GM23338 (cell line): ENCODE measurements around the gene MR1.

Source experiments
- EZH2 ChIP-seq: fragments of 200-600 bp; sonication (generic); IDR thresholded peaks from one replicate; pipeline ENCODE4 v1.8.0; 2017; ENCODE audit warnings: antibody characterized with exemption, mild to moderate bottlenecking, low read depth; ENCODE audit not compliant: unreplicated experiment
- POLR2AphosphoS5 ChIP-seq: IDR thresholded peaks from 2 replicates; pipeline ENCODE4 v1.6.1; 2016; ENCODE audit warnings: antibody characterized with exemption, low read depth
- TF ChIP-seq, protein P1 (sequence below), 2 experiments: fragments of 200-600 bp in 1 of 2; sonication (generic) in 1 of 2; conservative IDR thresholded peaks; 2 replicates each; pipeline versions ENCODE4 v1.5.1 to v1.6.1; 2016 to 2017; ENCODE audit warnings: antibody characterized with exemption in 2 of 2, low read depth in 2 of 2, mild to moderate bottlenecking in 2 of 2, moderate library complexity in 1 of 2
- TF ChIP-seq, protein P2 (sequence below): IDR thresholded peaks from one replicate; pipeline ENCODE4 v1.6.1; 2018; ENCODE audit warnings: antibody characterized with exemption; ENCODE audit not compliant: unreplicated experiment
- TF ChIP-seq, protein P3 (sequence below): IDR thresholded peaks from 2 replicates; pipeline ENCODE4 v1.6.1; 2016; ENCODE audit warnings: antibody characterized with exemption

DNA sequence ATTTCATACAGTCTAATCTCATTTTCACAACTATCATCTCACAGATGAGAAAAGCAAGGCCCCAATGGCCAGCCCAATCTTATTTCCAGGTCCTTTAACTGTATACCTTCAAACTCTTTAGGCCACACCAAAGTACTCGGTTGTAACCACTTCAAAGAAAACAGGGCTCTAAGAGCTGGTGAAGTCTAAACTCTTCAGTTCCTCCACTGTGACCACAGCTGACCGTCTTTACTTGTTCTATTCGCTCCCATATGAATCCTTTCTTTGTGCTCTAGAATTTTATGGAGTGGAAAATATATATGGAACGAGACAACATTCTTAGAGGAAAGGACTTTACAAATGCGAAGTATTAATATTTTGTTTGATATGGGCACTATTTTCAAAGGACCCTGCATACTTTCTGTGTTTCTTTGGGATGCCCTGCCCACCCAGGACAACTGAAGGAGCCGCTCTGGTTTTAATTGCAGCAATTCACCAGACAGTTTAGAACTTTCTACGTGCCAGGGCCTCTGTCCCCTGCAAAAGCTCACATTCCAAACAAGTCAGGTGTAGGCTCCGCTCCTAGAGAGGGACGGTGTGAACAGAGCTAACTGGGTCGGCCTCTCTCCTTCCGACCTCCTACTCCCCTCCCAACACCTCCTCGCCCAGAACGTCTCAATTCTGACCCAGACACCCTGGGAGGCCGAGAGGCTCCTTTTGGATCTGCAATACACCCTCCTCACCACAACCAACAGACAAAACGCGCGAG is 70.4 kb downstream of the MR1 start:
- TF ChIP-seq, protein P1, sequence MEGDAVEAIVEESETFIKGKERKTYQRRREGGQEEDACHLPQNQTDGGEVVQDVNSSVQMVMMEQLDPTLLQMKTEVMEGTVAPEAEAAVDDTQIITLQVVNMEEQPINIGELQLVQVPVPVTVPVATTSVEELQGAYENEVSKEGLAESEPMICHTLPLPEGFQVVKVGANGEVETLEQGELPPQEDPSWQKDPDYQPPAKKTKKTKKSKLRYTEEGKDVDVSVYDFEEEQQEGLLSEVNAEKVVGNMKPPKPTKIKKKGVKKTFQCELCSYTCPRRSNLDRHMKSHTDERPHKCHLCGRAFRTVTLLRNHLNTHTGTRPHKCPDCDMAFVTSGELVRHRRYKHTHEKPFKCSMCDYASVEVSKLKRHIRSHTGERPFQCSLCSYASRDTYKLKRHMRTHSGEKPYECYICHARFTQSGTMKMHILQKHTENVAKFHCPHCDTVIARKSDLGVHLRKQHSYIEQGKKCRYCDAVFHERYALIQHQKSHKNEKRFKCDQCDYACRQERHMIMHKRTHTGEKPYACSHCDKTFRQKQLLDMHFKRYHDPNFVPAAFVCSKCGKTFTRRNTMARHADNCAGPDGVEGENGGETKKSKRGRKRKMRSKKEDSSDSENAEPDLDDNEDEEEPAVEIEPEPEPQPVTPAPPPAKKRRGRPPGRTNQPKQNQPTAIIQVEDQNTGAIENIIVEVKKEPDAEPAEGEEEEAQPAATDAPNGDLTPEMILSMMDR (conservative IDR thresholded peaks at IDR 0.05; ENCODE audit: low read depth in 2 of 2): peak in 1 of 2 experiments; percentile 11; a peak in 1 of 4 replicates
- TF ChIP-seq POLR2AphosphoS5 (no peak), EZH2 (peak; percentile 24)
- TF ChIP-seq, protein P2, sequence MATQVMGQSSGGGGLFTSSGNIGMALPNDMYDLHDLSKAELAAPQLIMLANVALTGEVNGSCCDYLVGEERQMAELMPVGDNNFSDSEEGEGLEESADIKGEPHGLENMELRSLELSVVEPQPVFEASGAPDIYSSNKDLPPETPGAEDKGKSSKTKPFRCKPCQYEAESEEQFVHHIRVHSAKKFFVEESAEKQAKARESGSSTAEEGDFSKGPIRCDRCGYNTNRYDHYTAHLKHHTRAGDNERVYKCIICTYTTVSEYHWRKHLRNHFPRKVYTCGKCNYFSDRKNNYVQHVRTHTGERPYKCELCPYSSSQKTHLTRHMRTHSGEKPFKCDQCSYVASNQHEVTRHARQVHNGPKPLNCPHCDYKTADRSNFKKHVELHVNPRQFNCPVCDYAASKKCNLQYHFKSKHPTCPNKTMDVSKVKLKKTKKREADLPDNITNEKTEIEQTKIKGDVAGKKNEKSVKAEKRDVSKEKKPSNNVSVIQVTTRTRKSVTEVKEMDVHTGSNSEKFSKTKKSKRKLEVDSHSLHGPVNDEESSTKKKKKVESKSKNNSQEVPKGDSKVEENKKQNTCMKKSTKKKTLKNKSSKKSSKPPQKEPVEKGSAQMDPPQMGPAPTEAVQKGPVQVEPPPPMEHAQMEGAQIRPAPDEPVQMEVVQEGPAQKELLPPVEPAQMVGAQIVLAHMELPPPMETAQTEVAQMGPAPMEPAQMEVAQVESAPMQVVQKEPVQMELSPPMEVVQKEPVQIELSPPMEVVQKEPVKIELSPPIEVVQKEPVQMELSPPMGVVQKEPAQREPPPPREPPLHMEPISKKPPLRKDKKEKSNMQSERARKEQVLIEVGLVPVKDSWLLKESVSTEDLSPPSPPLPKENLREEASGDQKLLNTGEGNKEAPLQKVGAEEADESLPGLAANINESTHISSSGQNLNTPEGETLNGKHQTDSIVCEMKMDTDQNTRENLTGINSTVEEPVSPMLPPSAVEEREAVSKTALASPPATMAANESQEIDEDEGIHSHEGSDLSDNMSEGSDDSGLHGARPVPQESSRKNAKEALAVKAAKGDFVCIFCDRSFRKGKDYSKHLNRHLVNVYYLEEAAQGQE: no peak
- TF ChIP-seq, protein P3, sequence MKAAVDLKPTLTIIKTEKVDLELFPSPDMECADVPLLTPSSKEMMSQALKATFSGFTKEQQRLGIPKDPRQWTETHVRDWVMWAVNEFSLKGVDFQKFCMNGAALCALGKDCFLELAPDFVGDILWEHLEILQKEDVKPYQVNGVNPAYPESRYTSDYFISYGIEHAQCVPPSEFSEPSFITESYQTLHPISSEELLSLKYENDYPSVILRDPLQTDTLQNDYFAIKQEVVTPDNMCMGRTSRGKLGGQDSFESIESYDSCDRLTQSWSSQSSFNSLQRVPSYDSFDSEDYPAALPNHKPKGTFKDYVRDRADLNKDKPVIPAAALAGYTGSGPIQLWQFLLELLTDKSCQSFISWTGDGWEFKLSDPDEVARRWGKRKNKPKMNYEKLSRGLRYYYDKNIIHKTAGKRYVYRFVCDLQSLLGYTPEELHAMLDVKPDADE: no peak
